Limb (tissue), 2 donors: ENCODE measurements around the gene DUSP12.
"Not testable (repeated sequence)": the region's sequence is repeated elsewhere in the genome, so short reads cannot be mapped to it uniquely, and the experiment has no call there.

Source experiments
- DNase-seq, 2 donors: peaks; one replicate each; pipeline ENCODE4 v3.0.0-alpha.2; 2016; ENCODE audit errors: extremely low spot score in 2 of 2

Gene DUSP12, protein sequence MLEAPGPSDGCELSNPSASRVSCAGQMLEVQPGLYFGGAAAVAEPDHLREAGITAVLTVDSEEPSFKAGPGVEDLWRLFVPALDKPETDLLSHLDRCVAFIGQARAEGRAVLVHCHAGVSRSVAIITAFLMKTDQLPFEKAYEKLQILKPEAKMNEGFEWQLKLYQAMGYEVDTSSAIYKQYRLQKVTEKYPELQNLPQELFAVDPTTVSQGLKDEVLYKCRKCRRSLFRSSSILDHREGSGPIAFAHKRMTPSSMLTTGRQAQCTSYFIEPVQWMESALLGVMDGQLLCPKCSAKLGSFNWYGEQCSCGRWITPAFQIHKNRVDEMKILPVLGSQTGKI

DNA sequence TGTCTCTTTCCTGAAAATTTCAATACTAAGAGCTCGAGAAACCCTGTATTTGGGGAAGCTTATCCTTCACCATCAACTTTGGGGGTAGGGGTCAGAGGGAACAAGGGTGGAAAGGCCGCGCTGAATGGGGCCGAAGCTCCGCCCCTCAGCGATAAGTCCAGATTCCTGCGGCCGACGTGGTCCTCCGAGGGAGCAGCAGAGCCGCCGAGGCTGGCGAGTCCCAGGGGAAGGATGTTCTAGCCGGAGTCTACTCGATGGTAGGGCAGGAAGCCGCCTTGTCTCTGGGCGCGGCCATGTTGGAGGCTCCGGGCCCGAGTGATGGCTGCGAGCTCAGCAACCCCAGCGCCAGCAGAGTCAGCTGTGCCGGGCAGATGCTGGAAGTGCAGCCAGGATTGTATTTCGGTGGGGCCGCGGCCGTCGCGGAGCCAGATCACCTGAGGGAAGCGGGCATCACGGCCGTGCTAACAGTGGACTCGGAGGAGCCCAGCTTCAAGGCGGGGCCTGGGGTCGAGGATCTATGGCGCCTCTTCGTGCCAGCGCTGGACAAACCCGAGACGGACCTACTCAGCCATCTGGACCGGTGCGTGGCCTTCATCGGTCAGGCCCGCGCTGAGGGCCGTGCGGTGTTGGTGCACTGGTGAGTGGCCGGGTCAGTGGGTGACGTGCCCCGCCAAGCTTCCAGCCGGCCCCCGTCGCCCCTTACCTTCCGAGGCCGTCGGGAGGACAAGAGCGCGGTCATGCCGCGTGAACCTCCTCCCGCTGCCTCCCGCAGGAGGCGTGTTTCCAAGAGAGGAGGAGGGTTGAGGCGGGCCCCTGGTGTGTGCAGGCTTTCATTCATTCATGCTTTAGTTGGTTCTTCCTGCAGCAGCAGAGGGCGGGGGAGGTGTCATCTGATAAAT, at the start of gene DUSP12:
Gene DUSP12 (plus strand): TSS at position 278 of the 899 bp plus-strand sequence. CDS start 16 bp downstream, at position 294.
- peak; percentile 95 to 98 for DNase-seq

DNA sequence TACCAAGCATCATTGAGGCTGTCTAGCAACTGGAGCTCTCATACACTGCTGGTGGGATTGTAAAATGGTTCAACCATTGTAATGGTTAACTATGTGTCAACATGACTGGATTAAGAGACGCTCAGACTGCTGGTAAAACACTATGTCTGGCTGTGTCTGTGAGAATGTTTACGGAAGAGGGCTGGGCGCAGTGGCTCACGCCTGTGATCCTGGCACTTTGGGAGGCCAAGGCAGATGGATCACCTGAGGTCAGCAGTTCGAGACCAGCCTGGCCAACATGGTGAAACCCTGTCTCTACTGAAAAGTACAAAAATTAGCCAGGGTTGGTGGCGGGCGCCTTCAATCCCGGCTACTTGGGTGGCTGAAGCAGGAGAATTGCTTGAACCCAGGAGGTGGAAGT, 47.3 kb upstream of the DUSP12 start:
- DNase-seq, result no peak

DNA sequence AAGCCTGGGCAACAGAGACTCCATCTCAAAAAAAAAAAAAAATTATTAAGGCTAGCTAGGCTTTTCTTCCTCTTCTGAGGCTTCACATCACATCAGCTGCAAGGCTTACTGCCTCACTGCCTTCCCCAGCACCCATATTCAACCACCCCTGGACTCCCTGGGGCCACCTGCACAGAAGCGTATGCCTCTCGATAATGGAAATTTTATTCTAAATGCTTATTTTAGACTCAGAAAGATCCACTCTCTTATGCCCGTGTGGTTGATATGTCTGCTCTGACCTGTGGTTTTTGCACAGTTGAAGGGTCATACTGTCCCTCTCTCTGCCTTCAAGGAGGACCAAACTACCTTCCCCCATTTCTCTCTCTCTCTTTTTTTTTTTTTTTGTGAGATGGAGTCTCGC, 44.0 kb upstream of the DUSP12 start:
- no peak for DNase-seq

DNA sequence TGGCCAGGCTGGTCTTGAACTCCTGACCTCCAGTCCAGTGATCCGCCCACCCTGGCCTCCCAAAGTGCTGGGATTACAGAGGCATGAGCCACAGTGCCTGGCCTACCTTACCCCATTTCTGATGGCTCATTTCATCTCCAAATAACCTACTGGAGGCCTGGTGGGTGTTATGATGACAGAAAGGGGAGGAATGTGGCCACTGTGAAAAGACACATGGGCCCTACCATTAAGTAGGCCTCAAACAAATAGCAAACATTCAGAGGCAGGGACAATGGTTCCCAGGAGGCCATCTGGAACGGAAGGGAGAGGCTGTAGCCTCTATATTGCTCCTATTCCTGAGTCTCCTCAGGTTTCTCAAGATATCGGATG, 43.5 kb upstream of the DUSP12 start:
- no peak for DNase-seq

DNA sequence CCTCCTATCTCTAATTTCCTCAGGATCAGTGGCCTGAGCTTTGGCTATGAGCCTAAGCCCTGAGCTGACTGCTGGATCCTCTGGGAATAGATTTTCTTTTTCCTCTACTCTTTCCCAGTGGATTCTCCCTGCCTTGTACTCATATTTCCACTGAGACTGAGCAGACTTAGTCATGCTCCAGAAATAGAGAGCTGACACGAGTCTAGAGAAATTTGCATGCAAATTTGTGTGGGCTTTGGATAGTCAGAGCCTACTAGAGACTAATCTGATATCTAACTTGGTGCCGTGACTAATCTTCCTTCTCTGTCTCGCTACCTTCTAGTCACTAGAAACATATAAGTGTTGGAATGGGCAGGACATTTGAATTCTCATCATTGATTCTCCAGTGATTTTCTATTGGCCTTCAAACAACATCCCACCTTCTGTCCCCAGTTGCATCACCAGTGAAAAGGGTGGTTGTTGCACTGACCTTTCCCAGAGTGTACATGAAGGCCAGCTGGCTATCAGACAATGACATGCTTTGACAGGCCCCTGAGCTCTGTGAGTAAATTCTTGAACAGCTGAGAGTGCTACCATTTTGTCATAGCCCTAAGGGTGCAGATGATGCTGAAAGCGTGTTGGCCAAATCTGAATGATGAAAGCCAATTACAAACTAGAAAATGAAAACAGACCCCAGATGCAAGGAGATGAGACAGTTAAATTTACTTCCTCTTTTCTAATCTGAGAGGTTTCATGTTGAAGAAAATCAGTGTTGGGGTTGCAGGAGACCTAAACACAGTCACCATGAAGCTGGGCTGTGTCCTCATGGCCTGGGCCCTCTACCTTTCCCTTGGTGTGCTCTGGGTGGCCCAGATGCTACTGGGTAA, 42.9 kb upstream of the DUSP12 start, which contains the start of gene FCRLA:
Gene FCRLA (plus strand): TSS at position 748 of the 866 bp plus-strand sequence. CDS start 36 bp downstream, at position 784.
- no peak for DNase-seq

DNA sequence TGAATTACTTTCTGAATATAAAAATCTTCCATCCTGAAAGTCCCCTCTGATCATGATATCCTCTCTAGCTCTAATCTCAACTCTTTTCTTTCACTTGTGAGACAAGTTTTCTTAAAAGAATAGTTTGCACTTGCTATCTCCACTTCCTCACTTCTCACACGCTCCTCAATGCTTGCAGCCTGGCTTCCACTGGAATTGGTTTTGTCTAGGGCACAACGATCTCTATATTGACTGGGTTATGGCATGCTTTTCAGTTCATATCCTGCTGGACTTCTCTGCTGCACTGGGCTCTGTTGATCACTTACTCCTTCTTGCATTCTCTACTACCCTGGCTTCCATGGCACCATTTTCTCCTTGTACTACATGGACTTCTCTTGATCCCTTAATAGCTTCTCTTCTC, 42.1 kb upstream of the DUSP12 start:
- no peak for DNase-seq

DNA sequence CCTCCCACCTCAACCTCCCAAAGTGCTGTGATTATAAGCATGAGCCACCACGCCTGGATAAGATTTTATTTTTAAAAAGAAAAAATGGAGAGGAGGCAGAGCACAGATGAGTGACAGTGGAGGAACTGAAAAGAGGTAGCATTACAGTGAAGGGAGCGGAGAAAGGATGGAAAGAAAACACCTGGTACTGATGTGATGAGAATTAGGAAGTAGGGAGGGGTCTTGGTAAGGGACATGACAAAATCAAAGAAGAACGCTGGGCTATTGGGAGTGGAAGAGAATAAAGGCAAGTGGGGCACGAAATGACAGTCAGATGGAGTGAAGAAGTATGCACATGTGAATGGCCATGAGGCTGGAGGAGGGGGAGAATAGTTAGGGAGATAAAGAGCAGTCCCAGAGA, 40.2 kb upstream of the DUSP12 start:
- DNase-seq, result no peak

DNA sequence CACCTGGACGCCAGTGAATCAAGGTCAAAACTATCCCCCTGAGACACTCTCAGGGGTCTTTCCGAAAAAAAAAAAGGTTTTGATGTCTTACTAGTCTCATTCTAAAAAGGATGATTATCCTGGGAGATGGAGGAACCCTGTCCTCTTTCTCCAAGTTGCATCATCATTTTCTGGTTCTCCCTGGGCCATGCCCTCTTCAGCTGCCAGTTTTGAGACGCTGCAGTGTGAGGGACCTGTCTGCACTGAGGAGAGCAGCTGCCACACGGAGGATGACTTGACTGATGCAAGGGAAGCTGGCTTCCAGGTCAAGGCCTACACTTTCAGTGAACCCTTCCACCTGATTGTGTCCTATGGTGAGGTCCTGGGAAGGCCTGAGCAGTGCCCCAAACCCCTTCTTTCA, 39.0 kb upstream of the DUSP12 start:
- no peak for DNase-seq

DNA sequence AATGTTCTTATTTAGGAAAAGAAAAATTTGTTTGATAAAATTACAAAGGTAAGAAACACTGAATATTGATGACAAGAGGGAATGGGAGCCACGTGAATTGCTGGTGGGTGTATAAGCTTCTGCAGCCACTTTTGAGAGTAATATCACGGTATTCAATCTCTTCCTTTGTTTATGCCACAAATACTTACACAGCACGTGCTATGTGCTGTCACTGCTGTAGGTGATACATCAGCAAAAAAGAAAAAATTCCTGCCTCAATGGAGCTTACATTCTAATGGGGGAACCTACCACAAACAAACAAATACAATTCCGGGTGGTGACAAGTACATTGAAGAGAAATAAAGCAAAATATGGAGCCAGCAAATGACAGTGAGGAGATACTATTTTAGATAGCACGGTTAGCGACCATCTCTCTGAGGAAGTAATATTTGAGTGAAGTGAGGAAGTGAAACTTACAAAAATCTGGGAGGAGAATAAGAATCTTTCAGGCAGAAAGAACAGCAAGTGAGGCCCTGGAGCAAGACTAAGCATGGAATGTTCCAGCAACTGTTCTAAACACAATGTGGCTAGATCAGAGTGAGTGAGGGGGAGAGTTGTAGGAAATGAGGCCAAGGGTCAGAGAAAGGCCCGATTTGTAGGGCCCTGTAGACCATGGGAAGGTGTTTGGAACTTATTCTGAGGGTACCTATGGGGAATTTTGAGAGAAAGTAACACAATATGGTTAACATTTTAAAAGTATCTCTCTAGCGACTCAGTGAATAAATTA, 30.8 kb upstream of the DUSP12 start:
- no peak for DNase-seq

DNA sequence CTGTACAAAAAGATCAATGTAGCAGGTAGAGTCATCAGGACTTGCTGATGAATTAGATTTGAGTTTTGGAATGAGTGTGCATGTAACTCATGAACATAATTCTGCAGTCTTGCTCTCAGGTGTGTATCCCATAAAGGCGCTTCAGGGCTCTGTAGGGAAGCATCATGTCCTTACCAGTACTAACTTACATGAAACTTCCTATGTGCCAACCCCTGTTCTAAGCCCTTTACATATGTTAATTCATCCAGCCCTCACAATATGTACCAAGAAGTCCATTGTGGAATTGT, 30.3 kb upstream of the DUSP12 start:
- DNase-seq, result no peak

DNA sequence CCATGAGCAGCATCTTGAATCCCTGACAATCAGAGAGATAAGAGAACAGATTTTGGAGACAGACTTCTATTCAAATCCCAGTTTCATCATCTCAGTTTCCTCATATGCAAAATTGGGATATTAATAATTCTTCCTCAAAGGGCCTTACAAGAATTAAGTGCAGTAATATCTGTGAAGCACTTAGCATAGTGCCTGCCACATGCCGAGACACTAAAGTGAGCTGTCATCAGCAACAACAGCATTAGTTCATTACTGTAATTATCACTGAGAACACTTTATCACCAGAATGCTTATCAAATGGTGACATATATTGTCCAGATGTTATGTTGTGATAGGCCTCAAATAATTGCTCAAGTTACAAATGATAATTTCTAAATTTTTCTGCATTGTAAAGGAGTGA, 29.2 kb upstream of the DUSP12 start:
- no peak for DNase-seq

DNA sequence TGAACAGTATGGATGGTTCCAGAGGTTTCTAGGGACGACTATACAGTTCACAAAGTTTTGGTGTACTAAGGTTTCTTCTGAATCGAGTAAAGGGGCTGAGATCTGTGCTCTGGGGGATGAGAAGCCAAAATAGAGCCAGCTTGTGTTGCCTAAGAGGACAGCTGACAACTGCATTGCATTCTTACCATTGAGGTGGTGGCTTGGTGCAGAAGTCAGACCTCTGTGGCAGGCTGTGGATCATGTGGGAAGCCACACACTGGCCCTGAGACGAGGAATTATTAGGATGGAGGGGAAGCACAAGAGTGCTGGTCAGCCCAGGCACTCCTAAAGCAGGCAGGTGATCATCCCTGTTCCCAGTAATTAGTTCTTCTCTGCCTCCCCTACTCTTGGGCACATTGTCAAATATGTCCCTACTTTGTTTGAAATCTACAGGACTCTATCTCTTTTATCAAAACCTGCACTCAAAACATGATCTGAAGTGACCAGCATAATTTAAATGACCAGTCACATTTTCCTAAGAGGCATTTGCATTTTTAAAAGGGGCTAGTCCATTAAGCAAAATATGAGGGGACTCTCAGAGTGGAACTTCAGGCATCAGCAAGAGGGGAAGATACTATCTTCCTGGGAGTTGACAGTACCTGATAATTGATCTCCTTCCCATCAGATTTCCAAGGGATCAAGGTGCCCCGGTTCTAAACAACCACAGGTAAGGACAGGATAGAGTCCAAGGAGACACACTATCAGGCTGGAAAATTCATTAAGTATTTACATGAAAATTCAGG, 28.4 kb upstream of the DUSP12 start, which contains the start of gene FCRLB:
Gene FCRLB (plus strand): TSS at position 589 of the 782 bp plus-strand sequence. CDS start 1,129 bp downstream, outside the sequence.
- DNase-seq, result no peak

DNA sequence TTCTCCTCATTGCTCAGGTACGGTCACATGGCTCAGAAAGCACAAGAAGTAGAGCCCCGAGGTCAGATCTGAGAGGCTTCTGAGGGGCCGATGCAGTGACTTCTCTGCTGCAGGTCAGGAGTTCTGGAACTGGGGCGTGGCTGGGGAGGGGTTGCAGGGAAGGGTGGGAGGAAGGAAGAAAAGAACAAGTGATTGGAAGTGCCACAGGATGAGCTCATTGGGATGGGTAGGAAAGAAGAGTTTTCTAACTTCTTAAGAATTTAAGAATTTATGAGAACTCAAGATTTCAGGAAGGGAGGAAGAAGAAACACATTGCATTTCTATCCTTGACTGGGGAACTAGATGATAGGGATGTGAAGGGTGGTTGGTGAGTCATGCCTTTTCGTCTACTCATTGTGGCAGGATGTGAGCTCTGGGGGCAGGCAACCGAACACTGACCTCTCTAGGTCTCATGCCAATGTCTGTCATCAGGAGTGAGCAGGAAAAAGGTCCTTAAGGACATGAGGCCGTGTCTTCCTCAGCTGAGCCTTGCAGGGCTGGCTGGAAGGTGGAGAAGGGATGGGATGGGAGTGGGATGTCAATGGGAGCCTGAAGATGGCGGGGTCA, 27.7 kb upstream of the DUSP12 start:
- DNase-seq, result no peak

DNA sequence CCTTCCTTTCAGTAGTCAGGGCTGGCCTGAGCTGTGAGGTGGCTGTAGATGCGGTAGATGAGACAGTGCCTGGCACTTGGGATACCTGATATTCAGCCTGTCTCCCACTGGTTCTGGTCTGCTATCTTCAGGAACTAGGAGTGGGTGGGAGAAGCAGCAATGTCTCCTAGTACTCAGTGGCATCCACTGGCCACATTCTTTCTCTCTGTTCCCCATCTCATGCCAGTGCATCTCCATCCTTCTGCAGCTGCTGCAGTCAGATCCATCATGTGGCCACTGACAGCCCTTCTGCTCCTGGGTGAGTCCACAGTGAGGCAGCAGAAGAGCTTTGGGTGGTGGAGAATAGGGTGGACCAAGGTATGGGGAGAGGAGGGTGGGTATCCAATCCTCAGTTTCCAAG, 27.2 kb upstream of the DUSP12 start:
- no peak for DNase-seq

DNA sequence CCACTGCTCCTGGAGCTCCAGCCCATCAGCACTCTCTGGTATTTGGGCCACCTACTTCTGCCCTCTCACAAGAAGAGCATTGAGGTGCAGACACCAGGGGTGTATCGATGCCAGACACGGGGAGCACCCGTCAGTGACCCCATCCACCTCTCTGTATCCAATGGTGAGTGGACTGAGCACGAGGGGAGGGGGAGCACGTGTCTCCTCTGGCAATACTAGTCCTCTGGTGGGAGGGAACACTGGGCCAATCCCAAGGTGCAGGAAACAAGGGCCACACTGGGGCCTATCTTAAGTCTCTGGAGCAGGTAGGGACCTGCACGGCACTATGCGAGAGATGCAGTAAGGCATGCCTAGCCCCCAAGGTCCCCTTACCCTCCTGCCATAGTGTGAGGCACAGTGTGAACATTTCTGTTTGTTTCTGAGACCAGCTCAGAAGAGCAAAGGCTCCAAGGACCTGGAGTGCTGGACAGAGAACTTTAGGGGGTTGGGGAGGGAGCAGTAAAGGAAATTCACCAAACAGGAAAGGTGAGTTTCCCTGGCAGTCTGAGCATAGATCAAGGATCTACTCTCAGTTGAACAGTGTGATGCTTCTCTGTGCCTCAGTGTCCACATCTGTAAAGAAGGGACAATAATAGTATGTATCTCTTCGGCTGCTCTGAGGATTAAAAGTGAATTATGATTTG, 26.0 kb upstream of the DUSP12 start:
- DNase-seq, result no peak

DNA sequence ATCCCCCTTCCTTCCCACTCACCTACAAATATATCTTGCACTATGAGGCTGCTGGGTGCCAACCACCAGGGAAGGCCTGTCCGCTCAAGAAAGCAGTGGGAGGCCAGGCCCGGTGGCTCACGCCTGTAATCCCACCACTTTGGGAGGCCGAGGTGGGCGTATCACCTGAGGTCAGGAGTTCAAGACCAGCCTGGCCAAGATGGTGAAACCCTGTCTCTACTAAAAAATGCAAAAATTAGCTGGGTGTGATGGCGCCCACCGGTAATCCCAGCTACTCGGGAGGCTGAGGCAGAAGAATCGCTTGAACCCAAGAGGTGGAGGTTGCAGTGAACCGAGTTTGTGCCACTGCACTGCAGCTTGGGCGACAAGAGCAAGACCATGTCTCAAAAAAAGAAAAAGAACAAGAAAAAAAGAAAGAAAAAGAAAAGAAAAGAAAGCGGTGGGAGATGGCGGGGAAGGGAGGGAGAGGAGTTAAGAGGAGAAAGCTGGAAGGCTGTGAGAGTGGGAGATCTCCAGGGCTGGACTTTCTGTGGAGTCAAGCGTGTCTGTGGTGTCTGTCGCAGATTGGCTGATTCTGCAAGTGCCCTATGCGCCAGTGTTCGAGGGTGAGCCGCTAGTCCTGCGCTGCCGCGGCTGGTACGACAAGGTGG, 24.2 kb upstream of the DUSP12 start:
- not testable (repeated sequence) for DNase-seq

DNA sequence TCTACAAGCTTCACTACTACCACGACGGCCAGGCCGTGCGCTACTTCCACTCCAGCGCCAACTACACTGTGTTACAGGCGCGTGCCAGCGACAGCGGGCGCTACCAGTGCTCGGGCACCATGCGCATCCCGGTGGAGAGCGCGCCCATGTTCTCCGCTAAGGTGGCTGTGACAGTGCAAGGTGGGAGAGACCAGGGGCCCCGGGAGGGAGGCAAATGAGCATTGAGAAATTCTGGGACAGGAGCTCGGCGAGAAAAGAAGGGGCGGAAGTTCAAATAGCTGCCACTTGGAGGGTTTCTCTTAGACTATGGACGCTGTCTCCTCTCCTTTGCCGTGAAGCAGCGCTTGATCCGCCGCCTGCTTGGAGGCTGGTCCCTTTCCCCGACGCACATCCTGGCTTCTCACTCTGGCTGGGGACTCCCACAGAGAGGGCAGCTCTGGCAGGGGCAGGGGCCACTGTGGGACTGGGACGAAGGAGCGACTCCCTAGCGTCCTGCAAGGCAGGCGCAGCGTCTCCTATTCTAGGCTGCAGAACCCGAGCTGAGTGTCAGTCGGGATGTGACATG, 23.6 kb upstream of the DUSP12 start:
- DNase-seq, result peak in 1 of 2 donors; percentile 44
